Measurements from ENCODE around the gene SEMA3E. TPM values are rescaled to one million over a fixed set of nuclear protein-coding genes. Genes with fewer than 3 reads are reported as not detected.

SEMA3E gene
- total RNA-seq, 2 experiments from 2014 or later: not detected

GRCh38 chr7:83313931-83314330 is 335.0 kb downstream of the SEMA3E start:
- ChIA-PET CTCF (no interaction called here), POLR2A (no interaction called here)
- H3K27ac Mint-ChIP-seq: no peak overlapping the region
- intact Hi-C loops (cut with micrococcal nuclease): no loop called here
- ATAC-seq (no peak), DNase-seq (no peak)
- no peak overlapping the region for H3K4me3 Mint-ChIP-seq
- no peaks in the 10 kb centered on the region for H3K27me3 Mint-ChIP-seq
- H3K9me3 Mint-ChIP-seq: peaks cover 2% of the 10 kb centered on the region
- H3K4me1 Mint-ChIP-seq (ENCODE audit: low read depth): no peaks in the 10 kb centered on the region
- no peak for TF ChIP-seq CTCF (IDR thresholded peaks at IDR 0.05)
- no peaks in the 10 kb centered on the region for H3K36me3 Mint-ChIP-seq (ENCODE audit: low read depth)

All from activated CD8-positive, alpha-beta T cell treated with anti-CD3 and anti-CD28 coated beads for 36 hours (primary cell).